Erythroblast (primary cell): ENCODE measurements around the gene S1PR4.

ENCODE experiments used
- GATA1 ChIP-seq: IDR thresholded peaks from 2 replicates; pipeline ENCODE4 v1.6.1; 2011; ENCODE audit warnings: low read depth, mild to moderate bottlenecking, control low read depth, low read length, moderate library complexity
- POLR2A ChIP-seq: IDR thresholded peaks from 2 replicates; pipeline ENCODE4 v1.6.1; 2011; ENCODE audit warnings: mild to moderate bottlenecking, low read length

DNA sequence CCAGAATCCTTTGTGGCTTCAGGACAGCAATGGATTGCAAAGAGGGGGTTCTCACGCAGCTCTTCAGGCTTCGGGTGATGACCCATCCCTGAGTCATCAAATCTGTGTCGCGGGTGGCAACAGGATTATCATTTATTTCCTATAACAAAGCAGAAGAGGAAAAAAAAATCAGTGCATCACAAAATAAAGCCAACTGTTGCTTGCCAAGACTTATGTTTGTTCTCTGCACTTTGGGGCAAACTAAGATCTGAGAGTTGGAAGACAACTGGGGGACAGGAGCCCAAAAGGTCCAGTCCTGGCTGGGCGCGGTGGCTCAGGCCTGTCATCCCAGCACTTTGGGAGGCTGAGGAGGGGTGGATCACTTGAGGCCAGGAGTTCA lies 36.3 kb upstream of the S1PR4 start:
- TF ChIP-seq POLR2A (no peak), GATA1 (no peak)
